GM12872 (cell line): ENCODE data around the gene TMEM213.

Source experiments
- TF ChIP-seq, protein P1 (sequence below): IDR thresholded peaks from 3 replicates; pipeline ENCODE4 v1.5.1; 2011; ENCODE audit warnings: low read depth, mild to moderate bottlenecking, low read length, moderate library complexity; ENCODE audit not compliant: insufficient read depth

Gene TMEM213

DNA sequence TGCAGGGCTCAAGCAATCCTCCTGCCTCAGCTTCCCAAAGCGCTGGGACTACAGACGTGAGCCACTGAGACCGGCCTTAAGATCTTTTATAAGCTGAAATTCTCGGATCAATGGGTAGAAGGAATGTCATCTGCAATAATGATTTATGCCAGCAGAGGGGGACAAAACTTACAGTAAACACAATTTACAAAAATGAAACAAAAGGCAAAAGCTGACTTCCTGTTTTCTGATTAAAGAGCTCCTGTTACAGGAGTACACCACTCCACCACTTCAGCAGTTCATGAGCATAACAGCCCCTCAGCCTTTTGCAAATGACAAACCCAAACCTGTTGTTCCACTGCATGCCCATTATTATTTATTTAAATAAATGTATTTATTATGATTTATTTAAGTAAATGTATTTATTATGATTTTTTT is 88.7 kb downstream of the TMEM213 start:
- TF ChIP-seq, protein P1, sequence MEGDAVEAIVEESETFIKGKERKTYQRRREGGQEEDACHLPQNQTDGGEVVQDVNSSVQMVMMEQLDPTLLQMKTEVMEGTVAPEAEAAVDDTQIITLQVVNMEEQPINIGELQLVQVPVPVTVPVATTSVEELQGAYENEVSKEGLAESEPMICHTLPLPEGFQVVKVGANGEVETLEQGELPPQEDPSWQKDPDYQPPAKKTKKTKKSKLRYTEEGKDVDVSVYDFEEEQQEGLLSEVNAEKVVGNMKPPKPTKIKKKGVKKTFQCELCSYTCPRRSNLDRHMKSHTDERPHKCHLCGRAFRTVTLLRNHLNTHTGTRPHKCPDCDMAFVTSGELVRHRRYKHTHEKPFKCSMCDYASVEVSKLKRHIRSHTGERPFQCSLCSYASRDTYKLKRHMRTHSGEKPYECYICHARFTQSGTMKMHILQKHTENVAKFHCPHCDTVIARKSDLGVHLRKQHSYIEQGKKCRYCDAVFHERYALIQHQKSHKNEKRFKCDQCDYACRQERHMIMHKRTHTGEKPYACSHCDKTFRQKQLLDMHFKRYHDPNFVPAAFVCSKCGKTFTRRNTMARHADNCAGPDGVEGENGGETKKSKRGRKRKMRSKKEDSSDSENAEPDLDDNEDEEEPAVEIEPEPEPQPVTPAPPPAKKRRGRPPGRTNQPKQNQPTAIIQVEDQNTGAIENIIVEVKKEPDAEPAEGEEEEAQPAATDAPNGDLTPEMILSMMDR, result peak; percentile 64

DNA sequence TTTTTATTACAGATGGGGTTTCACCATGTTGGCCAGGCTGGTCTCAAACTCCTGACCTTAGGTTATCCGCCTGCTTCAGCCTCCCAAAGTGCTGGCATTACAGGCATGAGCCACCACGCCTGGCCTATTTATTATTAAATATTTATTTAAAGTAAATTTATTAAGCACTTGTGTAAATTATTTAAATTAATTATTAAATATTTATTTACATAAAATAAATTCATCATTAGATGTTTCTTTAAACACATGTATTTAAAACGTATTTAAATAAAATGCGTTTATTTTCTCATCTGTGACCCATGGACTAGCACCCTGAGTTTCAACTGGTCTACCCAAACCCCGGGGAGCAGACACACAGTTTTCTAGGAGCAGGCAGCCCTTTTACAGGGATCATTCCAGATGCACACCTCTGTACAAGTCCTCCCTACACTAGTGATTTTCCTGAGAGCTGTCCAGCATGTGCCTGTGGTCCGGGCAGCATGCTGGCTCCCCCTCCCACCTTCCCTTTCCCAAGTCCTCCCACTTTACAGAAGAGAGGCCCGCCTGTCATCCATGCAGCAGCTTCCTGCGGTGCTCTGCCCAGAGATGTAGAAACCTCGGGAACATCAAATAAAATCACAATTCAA is 89.4 kb downstream of the TMEM213 start:
- TF ChIP-seq, protein P1, result no peak
